ENCODE data around the gene STAP2.

DNA sequence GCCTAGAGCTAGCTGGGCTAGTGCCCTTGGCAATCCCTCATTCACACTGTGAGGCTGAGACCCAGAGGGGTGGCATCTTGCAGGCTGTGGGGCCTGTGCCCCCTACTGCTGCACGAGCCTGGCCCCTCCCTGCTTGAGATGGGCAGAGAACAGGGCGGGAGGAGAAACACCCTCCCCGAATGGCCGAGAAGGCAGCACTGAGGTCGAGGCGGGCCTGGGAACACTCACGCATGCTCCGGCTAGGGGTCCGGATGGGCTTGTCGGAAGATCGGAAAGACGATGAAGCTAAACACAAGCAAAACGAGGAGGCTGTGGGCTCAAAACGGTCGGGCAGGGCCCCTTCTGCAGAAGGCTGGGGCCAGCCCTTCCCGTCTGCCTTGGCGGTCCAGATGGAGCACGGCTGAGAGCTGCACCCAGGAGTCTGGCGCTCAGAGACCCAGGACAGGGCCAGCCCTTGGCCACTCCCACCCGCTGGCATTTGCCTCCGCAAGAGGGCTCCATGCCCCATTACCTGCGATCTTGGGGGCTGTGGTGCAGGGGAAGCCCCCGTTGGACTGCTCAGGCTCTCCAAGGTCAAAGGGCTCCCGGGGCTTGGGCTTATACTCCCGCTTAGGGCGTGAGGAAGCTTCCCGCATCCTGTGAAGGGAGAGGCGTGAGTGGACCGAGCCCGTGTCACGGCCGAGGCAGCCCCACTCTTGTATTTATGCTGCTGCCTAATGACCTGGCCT, 23.6 kb upstream of the STAP2 start:
- TF ChIP-seq FOXK2 (IDR thresholded peaks at IDR 0.05) (no peak), FOXM1 (IDR thresholded peaks at IDR 0.05; ENCODE audit: borderline replicate concordance) (no peak), SP1 (IDR thresholded peaks at IDR 0.05) (no peak), TARDBP (IDR thresholded peaks at IDR 0.05) (no peak), SUZ12 (IDR thresholded peaks at IDR 0.05) (no peak)

Data from HEK293T (cell line).